Activated naive CD8-positive, alpha-beta T cell treated with anti-CD3 and anti-CD28 coated beads, Interleukin-2, amount 50 U/mL, for 24 hours (primary cell): Measurements from ENCODE around the gene ZEB1.

Experiments
- ATAC-seq: fragments of 150-1000 bp; cut with Tn5 transposase; one replicate; pipeline ENCODE4 v1.10.0; 2021
- DNase-seq: peaks from one replicate; pipeline ENCODE4 v3.0.0; 2021
- H3K27ac Mint-ChIP-seq: one replicate; pipeline ENCODE4 v1.8.0; 2021; ENCODE audit warnings: mild to moderate bottlenecking, mixed read lengths
- H3K27me3 Mint-ChIP-seq: one replicate; pipeline ENCODE4 v1.8.0; 2021; ENCODE audit warnings: mixed read lengths
- H3K36me3 Mint-ChIP-seq: one replicate; pipeline ENCODE4 v1.8.0; 2021; ENCODE audit warnings: low read depth, mixed read lengths
- H3K4me1 Mint-ChIP-seq: one replicate; pipeline ENCODE4 v1.8.0; 2021; ENCODE audit warnings: mixed read lengths
- H3K4me3 Mint-ChIP-seq: one replicate; pipeline ENCODE4 v1.8.0; 2021; ENCODE audit warnings: mild to moderate bottlenecking, moderate library complexity, mixed read lengths
- H3K9me3 Mint-ChIP-seq: one replicate; pipeline ENCODE4 v1.8.0; 2021; ENCODE audit warnings: mixed read lengths

ZEB1 gene

GRCh38 chr10:31304291-31304970 lies 14.6 kb upstream of the ZEB1 start:
- Mint-ChIP-seq H3K27ac (no peak overlapping the region), H3K27me3 (no peaks in the 10 kb centered on the region), H3K4me1 (no peaks in the 10 kb centered on the region), H3K9me3 (no peaks in the 10 kb centered on the region), H3K36me3 (no peaks in the 10 kb centered on the region), H3K4me3 (no peak overlapping the region)
- no peak for DNase-seq
- ATAC-seq = no peak

DNA sequence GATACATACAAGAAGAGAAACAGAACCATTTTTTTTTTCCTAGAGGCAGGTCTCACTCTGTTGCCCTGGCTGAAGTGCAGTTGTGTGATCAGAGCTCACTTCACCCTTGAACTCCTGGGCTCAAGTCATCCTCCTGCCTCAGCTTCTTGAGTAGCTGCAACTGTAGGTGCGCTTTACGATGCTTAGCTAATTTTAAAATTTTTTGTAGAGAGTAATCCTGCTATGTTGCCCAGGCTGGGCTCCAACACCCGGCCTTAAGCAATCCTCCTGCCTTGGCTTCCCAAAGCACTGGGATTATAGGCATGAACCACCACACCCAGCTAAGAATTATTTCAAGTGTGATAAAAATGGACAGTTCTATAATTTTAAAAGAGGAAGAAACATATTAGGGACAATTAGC lies 5.6 kb upstream of the ZEB1 start:
- DNase-seq (no peak), ATAC-seq (no peak)
- Mint-ChIP-seq H3K4me1 (peaks cover 15% of the 10 kb centered on the region), H3K9me3 (no peaks in the 10 kb centered on the region), H3K4me3 (no peak overlapping the region), H3K36me3 (no peaks in the 10 kb centered on the region), H3K27ac (no peak overlapping the region), H3K27me3 (no peaks in the 10 kb centered on the region)

DNA sequence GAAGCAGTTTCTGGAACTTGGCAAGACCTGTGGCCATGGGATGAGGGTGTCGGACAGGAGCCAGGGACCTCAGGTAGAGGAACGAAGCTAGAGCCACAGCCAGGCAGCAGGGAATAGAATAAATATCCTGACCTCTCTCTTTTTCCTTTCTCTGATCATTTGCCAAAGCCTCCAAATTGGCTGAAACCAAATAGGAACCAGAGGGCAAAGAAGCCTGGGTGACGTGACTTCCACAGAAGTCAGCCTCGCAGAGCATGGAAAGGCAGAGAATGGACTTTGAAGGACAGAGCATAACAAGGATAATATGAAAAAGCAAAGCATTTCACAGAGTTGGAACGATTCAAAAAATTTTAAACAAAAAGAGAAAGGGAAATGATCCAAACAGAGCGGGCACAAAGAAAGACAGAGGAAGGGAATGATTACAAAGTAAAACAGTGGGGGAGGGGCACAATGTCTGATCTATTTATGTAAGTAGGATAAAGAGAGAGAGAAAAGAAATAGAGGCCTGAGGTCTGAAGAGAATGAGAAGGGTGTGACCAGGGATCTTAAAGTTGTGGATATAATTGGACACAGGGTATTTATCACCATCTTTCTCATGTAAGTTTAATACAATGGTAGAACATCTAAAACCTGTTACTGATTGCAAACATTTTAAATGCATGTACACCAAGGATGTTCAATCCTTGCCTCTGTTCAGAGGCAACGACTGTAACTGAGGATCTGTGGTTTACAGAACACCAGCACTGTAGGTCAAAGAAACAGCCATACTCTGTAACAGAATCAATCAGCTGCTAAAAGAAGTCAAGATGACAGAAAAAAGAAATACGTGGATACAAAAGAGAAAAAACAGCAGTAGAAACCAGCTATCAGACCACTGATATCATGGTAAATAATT lies 4.5 kb upstream of the ZEB1 start:
- no peak for DNase-seq
- H3K27ac Mint-ChIP-seq = no peak overlapping the region
- H3K36me3 Mint-ChIP-seq = peaks cover 2% of the 10 kb centered on the region
- H3K4me1 Mint-ChIP-seq = peaks cover 16% of the 10 kb centered on the region
- ATAC-seq = no peak
- peaks cover 2% of the 10 kb centered on the region for H3K27me3 Mint-ChIP-seq
- no peak overlapping the region for H3K4me3 Mint-ChIP-seq
- no peaks in the 10 kb centered on the region for H3K9me3 Mint-ChIP-seq

- DNase-seq (no peak), ATAC-seq (no peak)
- Mint-ChIP-seq H3K36me3 (peaks cover 2% of the 10 kb centered on the region), H3K27me3 (peaks cover 2% of the 10 kb centered on the region), H3K9me3 (no peaks in the 10 kb centered on the region), H3K4me3 (no peak overlapping the region), H3K27ac (no peak overlapping the region), H3K4me1 (peaks cover 16% of the 10 kb centered on the region)
Measured at GRCh38 chr10:31315453-31315852, 3.6 kb upstream of the ZEB1 start.

GRCh38 chr10:31317171-31317570 lies 1.8 kb upstream of the ZEB1 start:
- no peak overlapping the region for H3K27ac Mint-ChIP-seq
- H3K36me3 Mint-ChIP-seq = peaks cover 2% of the 10 kb centered on the region
- peak overlapping the region; percentile 0 for H3K4me3 Mint-ChIP-seq
- DNase-seq = no peak
- H3K4me1 Mint-ChIP-seq = peaks cover 27% of the 10 kb centered on the region
- ATAC-seq = no peak
- peaks cover 2% of the 10 kb centered on the region for H3K27me3 Mint-ChIP-seq
- no peaks in the 10 kb centered on the region for H3K9me3 Mint-ChIP-seq

- DNase-seq (peak; percentile 77), ATAC-seq (no peak)
- peak overlapping the region; percentile 94 for H3K4me3 Mint-ChIP-seq
- H3K36me3 Mint-ChIP-seq = peaks cover 2% of the 10 kb centered on the region
- peaks cover 2% of the 10 kb centered on the region for H3K27me3 Mint-ChIP-seq
- peak overlapping the region; percentile 98 for H3K27ac Mint-ChIP-seq
- H3K4me1 Mint-ChIP-seq = peaks cover 34% of the 10 kb centered on the region
- H3K9me3 Mint-ChIP-seq = no peaks in the 10 kb centered on the region
Measured at GRCh38 chr10:31317652-31318381, 1.2 kb upstream of the ZEB1 start.

GRCh38 chr10:31318382-31318853 lies 598 bp upstream of the ZEB1 start:
- peak overlapping the region; percentile 94 for H3K4me3 Mint-ChIP-seq
- peak; percentile 74 for ATAC-seq
- H3K27me3 Mint-ChIP-seq = peaks cover 2% of the 10 kb centered on the region
- DNase-seq = peak; percentile 64
- peaks cover 2% of the 10 kb centered on the region for H3K36me3 Mint-ChIP-seq
- no peaks in the 10 kb centered on the region for H3K9me3 Mint-ChIP-seq
- H3K27ac Mint-ChIP-seq = peak overlapping the region; percentile 98
- peaks cover 35% of the 10 kb centered on the region for H3K4me1 Mint-ChIP-seq

DNA sequence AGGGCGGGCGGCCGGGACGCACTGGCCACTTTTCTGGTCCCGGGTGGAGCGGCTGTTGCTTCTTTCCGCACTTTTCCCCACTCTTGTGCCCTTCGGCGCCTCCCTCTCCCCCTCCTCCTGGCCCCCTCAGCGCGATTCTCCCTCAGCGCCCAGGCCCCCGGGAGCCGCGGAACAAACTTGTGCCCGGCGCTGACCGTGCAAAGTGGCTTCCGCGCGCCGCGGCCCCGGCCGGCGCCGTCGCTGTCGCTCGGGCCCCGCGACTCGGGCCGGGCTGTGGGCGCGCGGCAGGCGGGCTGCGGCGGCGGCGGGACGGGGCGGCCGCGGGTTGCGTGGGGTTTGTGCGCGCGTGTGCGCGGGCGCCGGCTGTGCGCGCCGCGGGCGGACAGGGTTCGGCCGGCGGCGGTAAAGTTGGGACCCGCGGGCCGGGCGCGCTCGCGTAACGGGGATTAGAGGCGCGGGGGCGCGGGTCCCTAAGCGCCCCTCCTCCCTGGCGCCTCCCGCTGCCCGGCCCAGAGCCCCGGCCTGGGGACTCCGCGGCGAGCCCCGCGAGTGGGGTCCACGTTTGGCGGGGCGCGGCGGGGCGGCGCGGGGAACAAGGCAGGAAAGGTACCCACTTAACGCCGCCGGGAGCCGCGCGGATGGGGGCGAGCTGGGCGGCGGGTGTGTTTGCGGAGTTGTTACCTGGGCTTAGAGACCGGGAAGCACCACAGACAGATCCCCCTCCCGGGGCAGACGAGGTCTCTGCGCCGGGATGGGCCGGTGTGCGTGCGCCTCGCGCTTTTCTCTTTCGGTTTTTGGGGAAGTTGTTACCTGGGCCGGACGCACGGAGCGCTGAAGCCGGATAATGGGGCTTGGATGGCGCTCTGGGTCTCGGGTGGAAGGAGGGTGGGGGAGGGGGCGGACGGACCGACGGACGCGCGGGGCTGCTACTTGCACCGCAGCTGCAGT lies 860 bp downstream of the ZEB1 start:
- H3K27me3 Mint-ChIP-seq = peaks cover 2% of the 10 kb centered on the region
- H3K4me3 Mint-ChIP-seq = peak overlapping the region; percentile 94
- peaks cover 2% of the 10 kb centered on the region for H3K36me3 Mint-ChIP-seq
- peak; percentile 4 for ATAC-seq
- peaks cover 47% of the 10 kb centered on the region for H3K4me1 Mint-ChIP-seq
- peak overlapping the region; percentile 98 for H3K27ac Mint-ChIP-seq
- no peaks in the 10 kb centered on the region for H3K9me3 Mint-ChIP-seq
- peak; percentile 63 for DNase-seq

GRCh38 chr10:31320550-31321211 lies 1.7 kb downstream of the ZEB1 start:
- peak; percentile 39 for DNase-seq
- Mint-ChIP-seq H3K27me3 (peaks cover 2% of the 10 kb centered on the region), H3K36me3 (peaks cover 2% of the 10 kb centered on the region), H3K9me3 (no peaks in the 10 kb centered on the region), H3K27ac (peak overlapping the region; percentile 84), H3K4me1 (peaks cover 50% of the 10 kb centered on the region), H3K4me3 (peak overlapping the region; percentile 89)
- ATAC-seq = no peak

DNA sequence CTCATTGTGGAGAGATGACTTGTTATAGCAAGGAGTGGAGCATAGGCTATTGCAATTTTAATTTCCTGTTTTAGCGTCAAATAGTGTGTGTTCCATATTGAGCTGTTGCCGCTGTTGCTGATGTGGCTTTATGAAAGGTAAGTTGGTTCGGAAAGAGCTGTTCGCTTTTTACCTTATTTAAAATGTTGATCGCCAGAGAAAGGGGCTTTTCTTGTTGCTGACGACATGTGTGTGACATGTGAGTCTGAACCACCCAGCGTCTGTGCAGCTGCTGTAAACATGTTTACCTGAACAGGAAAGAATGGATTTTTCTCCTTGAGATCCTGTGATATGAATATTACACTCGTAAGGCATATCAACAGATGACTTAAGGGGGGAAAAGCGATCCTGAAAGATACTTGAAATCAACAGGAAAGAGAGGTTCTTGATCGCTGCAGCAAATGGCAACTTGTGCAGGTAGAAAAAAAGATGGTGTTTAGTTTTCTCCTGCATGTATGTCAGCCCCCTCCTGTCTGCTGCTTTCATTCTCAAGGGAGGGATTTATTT lies 2.5 kb downstream of the ZEB1 start:
- no peak for DNase-seq
- Mint-ChIP-seq H3K4me3 (peak overlapping the region; percentile 89), H3K4me1 (peaks cover 56% of the 10 kb centered on the region)

GRCh38 chr10:31322647-31323046 lies 3.6 kb downstream of the ZEB1 start:
- Mint-ChIP-seq H3K36me3 (peaks cover 2% of the 10 kb centered on the region), H3K9me3 (no peaks in the 10 kb centered on the region), H3K27ac (peak overlapping the region; percentile 21), H3K27me3 (peaks cover 2% of the 10 kb centered on the region), H3K4me1 (peaks cover 53% of the 10 kb centered on the region), H3K4me3 (peak overlapping the region; percentile 89)
- DNase-seq = no peak
- no peak for ATAC-seq

More for the DNA sequence above, 2.5 kb downstream of the ZEB1 start:
- H3K36me3 Mint-ChIP-seq = peaks cover 2% of the 10 kb centered on the region
- H3K27ac Mint-ChIP-seq = peak overlapping the region; percentile 41
- ATAC-seq = no peak
- H3K9me3 Mint-ChIP-seq = no peaks in the 10 kb centered on the region
- H3K27me3 Mint-ChIP-seq = peaks cover 2% of the 10 kb centered on the region

- H3K4me3 Mint-ChIP-seq = no peak overlapping the region
- DNase-seq (no peak), ATAC-seq (no peak)
- H3K9me3 Mint-ChIP-seq = no peaks in the 10 kb centered on the region
- H3K36me3 Mint-ChIP-seq = peaks cover 2% of the 10 kb centered on the region
- H3K27me3 Mint-ChIP-seq = no peaks in the 10 kb centered on the region
- peaks cover 30% of the 10 kb centered on the region for H3K4me1 Mint-ChIP-seq
- no peak overlapping the region for H3K27ac Mint-ChIP-seq
Measured at GRCh38 chr10:31340343-31340742, 21.3 kb downstream of the ZEB1 start.

- Mint-ChIP-seq H3K27ac (no peak overlapping the region), H3K36me3 (peaks cover 2% of the 10 kb centered on the region), H3K4me1 (peaks cover 39% of the 10 kb centered on the region), H3K9me3 (no peaks in the 10 kb centered on the region), H3K27me3 (no peaks in the 10 kb centered on the region), H3K4me3 (no peak overlapping the region)
- peak; percentile 21 for ATAC-seq
- no peak for DNase-seq
Measured at GRCh38 chr10:31341552-31341951, 22.5 kb downstream of the ZEB1 start.
